GM19025 (cell line): ENCODE data around the gene SLIT1.

Experiments
- ATAC-seq: cut with Tn5 transposase; IDR thresholded peaks from one replicate; pipeline ENCODE4 v1.9.1; 2021; ENCODE audit warnings: mild to moderate bottlenecking, low read depth, moderate library complexity; ENCODE audit not compliant: unreplicated experiment

SLIT1 gene

DNA sequence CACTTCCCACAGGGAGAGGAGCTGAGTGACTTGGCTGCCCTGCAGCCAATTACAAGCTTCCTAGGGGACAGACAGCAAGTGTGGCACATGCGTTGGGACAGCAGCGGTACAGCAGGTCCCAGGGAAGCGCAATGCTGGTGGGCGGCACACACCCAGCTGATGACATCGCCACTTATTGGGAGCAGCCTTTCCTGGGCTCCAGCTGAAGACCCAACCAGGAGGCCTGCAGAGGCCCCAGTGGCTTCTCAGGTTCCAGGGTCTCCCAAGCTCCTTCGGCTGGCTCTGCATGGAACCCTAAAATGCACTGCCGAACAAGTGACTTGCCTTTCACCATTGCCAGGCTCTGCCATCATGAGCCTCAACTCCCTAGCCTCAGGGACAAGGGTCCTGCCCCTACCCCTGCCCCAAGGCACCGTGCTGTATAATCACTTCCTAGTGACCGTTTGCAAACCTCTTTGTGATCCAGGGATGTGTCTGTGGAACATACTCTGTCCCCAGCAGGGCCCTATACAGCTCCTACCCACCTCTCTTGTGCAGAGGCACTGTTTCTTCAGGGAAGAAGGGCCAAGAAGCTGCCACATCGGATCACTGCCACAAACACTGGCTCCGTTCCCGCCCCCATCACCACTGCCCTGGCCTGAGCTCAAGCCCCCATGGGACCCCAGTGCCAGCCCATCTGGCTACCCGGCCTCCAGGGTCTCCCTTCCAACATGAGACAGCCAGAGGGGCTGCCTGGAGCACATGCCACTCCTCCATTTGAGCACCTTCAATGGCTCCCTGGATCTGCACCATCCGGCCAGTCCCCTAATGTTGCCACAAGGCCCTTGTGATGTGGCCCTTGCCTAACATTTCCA is 19.3 kb upstream of the SLIT1 start:
- ATAC-seq: no peak

GRCh38 chr10:97203220-97203619 is 17.5 kb upstream of the SLIT1 start:
- ATAC-seq: no peak

- no peak for ATAC-seq
Observed at GRCh38 chr10:97200616-97201015, 14.9 kb upstream of the SLIT1 start.

- no peak for ATAC-seq
Observed at GRCh38 chr10:97199152-97199551, 13.4 kb upstream of the SLIT1 start.

- no peak for ATAC-seq
Observed at GRCh38 chr10:97197030-97197500, 11.3 kb upstream of the SLIT1 start.

DNA sequence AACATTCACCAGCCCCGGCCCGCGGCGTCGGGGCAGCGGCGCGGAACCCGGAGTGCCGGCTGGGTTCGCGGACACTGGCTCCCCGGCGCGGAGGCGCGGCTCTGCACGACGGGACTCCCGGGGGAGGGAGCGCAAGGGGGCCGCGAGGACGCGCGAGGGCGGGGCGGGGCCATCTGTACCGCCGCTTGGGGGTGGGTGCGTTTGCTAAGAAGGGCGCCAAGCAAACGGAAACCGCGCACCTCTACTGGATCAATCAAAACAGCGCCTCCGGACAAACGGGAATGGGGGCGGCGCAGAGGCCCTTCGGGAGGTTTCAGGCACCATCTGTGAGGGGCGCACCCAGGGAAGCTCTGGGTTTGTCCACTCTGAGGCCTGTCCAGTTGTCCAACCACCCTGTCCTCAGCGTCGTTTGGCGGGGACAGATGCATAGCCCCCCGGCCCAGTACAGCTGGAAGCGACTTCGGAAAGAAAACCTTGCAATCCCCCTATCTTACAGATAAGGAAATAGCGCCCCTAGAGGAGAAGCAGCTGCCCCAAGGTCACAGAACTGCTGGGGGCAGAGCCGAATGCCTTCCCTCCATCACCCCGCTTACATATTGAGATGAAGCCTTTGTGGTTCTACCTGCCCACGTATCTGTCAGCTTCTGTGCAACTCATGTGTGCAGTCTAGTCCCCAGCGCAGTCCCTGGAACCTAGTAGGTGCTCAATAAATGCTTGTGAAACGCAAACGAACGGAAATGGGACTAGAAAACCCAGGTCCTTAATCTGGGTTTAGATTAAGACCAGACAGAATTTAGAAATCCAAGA is 10.7 kb upstream of the SLIT1 start:
- no peak for ATAC-seq

DNA sequence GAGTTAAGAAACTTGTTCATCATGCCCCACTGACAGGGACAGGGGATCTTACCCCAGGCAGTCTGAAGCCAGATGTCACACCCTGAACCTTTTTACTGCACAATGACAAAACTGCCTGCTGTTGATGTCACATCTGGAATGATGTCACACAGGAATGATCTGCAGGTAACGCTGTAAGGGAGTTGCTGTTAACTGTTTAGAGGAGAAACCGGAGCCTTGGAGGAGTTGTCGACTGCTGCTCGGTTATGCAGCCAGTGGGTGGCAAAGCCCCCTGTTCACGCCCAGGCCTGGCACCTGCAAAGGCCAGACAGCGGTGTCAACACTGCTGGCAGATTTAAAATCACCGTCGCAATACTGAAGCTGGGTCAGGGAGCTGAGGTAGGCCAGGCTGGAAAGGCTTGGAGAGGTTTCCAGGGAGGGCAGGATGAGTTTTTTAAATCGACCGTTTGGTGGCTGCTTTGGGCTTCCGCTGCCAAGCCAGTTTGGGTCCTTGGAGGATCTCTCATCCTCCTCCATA is 10.0 kb upstream of the SLIT1 start:
- no peak for ATAC-seq

GRCh38 chr10:97192952-97193435 is 7.2 kb upstream of the SLIT1 start:
- no peak for ATAC-seq

- no peak for ATAC-seq
Observed at GRCh38 chr10:97190450-97190849, 4.7 kb upstream of the SLIT1 start.

DNA sequence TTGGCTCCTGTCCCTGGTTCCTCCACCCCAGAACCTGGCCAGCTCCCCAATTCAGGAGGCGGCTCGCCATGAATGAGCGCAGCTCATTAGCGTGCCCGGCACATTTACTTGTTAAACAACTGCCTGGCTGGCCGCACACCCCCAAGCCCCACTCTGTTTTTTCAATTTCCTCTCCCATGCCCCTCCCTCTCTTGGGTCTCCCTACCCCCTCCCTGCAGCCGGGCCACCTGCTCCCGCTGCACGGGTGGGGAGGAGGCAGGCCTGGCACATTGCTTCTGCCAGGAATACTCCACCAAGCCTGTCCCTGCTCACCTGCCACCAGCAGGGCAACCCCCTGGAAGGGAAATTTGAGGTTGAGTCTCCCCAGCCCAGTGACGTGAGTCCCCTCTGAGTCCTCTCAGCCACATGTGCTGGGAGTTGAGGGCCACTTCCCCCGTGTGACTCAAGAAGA is 2.5 kb upstream of the SLIT1 start:
- ATAC-seq: no peak

- no peak for ATAC-seq
Observed at GRCh38 chr10:97186911-97187310, 1.2 kb upstream of the SLIT1 start.

GRCh38 chr10:97184971-97185325 is 811 bp downstream of the SLIT1 start:
- ATAC-seq: no peak

DNA sequence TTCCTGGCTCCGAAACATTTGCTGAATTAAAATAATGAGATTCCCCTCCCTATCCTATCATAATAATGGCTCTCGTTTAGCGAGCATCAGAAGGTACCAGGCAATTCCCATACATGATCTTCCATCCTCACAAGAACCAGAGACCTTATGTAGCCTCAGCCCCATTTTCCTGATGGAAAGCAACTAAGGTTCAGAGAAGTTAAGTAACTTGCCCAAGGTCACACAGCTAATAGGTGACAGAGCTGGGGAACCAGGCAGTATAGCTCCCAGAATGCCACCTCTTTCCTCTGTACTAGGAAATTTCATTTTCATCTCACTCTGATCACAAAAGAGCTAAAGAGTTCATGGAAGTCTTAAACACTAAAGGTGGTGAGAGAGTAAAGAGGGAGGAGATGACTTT is 2.4 kb downstream of the SLIT1 start:
- no peak for ATAC-seq

- ATAC-seq: no peak
Observed at GRCh38 chr10:97182288-97182990, 3.3 kb downstream of the SLIT1 start.

DNA sequence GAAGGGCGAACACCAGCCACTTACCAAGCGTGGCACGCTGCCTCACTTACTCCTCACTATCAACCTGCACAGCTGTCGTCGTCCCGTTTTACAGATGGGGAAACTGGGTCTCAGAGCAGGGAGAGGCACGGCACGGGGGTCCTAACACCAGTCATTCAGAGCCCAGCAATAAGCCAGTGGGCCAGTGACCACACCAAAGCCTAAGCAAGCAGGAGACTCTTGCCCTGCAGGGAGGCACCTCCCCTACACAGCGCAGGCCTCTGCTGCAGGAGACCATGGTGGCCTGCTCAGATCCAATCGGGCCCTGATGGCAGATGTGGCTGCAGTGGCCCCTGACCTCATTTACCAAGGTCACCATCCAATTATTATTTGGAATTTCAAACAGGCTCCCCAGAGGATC is 4.8 kb downstream of the SLIT1 start:
- no peak for ATAC-seq

DNA sequence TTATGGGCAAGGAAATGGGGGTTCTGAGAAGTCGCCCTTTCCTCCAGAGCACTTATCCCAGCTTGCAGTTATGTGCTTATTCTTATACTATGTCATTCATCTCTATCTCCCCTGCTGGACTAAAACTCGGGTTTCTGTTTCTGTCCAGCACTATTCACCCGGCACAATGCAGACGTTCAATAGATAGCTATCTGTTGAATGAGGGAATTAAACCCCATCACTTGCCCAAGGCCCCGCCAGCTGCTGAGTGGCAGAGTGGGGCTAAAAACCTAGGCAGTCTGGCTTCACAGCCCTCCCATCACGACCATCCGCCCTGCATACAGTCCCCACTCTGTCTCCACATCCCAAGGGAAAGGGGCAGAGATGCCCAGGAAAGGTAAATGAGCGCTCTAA is 5.4 kb downstream of the SLIT1 start:
- ATAC-seq: no peak

DNA sequence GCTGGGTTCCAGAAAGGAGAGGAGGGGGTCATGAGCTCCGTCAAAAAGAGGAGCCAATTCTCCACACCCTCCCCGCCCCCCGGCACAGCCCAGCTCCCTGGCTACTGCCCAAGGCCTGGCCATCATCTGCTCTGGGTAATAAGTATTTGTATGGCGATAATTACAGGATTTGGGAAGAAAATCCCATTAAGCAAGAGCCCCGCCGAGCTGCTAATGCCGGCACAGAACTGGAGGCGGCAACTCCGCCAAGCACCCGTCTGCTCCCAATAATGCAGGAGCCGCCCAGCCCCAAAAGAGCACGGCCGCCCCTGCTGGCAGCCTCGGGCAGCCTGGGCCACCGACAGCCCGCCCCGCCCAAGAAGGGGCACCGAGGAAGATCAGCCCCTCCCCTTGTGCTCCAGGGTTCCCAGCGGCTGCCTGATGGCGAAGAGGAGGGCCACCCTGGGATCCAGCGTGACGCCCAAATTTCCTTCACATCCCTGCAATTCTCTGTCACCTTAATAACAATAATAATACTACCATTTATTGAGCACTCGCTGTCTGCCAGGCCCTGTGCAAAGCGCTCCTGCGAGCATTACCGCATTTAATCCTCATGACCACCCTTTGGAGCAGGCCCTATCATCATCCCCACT is 5.9 kb downstream of the SLIT1 start:
- no peak for ATAC-seq

- ATAC-seq: no peak
Observed at GRCh38 chr10:97179311-97179710, 6.4 kb downstream of the SLIT1 start.

DNA sequence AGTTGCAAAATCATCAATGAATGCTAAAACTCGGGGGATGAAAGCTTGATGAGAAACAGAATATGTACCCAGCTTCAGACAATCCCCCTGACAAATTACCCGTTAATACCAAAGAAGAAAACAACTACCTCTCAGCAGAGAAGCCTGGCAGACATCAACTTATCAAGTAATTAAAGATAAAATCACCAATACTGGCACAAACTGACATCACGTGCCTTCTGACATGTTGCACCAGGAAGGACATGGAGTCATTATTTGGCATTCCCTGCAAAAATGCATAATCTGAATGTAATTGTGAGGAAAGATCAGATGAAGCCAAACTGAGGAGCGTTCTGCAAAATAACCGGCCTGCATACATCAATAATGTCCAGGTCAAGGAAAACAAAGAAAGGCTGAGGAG is 7.7 kb downstream of the SLIT1 start:
- ATAC-seq: no peak

DNA sequence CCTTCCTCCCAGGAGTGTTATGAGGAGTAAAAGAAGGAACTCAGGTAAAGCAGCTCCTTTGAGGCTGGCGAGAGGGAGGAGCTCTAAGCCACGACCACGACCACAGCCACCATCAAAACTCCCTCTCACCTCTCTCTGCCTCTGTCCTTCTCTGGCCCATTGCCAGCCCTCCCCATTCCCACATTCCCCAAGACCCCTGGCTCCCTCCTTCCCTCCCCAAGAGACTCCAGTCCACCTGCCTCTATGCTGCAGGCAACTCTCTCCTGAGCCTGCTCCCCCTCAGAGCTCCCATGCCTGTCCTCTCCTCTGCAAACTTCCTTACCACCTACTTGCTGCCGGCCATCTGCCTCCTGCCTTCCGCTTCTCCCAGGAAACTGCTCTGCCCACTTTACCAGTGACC is 9.5 kb downstream of the SLIT1 start:
- ATAC-seq: no peak
